HG03520 (cell line): ENCODE results near the gene LPP.

Source experiments
- ATAC-seq: cut with Tn5 transposase; IDR thresholded peaks from one replicate; pipeline ENCODE4 v1.9.1; 2021; ENCODE audit warnings: mild to moderate bottlenecking, moderate library complexity; ENCODE audit not compliant: unreplicated experiment

LPP gene

DNA sequence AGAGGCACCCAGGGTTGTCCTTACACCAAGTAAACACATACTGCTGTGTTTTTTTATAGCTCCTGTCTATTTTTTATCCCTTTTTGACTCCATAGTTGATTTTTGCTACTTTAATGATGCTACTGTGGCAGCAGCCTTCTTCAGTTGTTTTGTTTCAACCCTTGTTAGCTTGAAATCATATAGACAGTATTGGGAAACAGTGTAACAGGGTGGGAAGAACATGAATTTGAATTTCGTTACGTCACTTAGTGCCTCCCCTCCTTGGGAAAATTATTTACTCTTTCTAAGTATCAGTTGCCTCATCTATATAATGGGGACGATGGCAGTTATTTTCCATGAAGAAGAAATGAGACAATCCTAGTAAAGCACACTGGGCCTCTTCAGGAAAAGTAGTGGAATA lies 608.0 kb downstream of the LPP start:
- no peak for ATAC-seq

DNA sequence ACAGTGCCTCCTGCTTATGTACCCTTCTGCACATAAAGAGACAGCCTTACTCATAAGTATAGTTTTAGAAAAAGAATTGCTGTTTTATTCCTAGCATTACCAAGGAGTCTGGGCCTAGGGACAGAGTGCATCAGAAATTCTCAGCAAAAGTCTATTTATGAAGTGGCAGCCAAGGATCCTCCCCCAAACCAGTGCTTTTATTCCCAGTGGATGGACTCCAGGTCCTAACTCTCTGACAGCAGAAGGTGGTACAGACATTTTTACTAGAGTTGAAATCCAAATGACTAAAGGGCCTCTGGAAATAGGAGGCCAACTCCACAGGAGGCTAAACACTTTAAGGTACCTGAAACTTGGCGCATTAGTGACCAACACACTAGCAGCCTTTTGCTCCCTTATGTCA lies 610.7 kb downstream of the LPP start:
- no peak for ATAC-seq

DNA sequence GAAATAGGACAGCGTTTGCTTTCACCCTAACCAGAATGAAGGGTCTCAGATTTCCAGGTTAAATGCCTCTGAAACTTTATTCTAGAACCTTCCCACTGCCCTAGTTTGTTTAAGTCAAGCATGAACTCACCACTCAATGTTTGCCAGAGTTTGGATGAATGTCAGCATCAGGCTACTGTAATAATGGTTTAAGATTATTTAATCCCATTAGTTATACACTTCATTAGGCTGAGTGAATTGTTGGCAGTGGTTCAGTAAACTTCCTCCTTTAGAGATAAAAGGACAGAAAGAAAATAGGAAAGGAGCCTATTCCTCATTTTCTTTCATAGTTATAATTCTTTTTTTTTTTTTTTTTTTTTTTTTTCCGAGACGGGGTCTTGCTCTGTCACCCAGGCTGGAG lies 615.9 kb downstream of the LPP start:
- ATAC-seq, result no peak

DNA sequence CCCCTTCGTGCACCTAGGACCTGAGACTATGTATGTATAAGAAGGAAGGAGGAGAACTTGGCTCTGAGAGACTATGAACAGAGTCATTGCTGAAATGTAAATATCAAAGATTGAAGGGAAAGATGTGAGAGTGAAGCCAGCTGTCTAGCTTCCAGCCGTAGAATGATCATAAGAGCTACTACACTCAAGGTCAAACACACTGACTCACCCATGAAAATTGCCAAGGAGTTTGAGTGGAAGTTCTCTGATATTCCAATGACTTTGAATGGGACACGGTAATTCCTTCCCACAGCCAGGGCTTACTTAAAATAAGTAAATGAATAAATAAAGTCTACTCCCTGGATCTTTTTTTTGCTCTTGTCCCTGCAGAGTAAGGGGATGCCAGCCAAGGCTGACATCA lies 618.9 kb downstream of the LPP start:
- no peak for ATAC-seq

DNA sequence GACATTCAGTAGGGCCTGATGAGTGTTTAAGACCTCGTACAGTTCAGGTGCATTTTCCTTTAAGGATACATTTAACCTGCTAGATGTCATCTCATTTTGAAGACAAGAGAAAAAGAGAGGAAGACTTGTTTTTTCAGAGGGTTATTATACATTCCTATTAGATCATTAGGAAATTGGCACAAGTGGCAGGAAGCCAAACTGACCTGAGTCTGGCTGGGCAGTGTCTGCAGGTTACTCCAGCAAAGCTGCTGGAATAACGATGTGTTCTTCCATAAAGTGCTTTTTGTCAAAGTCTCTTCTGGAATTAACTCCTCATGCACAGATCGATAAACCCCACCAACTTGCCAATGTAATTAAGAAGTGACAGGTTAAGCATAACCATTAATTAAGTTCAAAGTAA lies 621.5 kb downstream of the LPP start:
- no peak for ATAC-seq

DNA sequence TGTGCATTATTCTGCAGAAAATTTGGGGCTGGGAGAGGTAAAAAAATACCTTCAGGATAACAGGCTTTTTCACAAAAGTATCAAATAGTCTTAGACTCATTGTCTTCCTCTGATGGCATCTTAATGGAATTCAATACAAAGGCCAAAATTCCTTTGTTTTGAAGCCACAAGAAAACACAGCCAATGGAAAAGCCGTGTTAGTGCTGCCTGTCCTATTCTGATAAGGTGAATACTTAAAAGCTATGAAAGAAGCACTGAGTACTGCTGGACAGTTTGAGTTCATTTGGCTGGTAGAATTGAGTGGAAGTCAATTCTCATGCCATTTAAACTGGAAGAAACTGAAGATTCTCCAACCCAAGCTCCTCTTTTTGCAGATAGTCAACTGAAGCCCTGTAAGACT lies 622.5 kb downstream of the LPP start:
- no peak for ATAC-seq

DNA sequence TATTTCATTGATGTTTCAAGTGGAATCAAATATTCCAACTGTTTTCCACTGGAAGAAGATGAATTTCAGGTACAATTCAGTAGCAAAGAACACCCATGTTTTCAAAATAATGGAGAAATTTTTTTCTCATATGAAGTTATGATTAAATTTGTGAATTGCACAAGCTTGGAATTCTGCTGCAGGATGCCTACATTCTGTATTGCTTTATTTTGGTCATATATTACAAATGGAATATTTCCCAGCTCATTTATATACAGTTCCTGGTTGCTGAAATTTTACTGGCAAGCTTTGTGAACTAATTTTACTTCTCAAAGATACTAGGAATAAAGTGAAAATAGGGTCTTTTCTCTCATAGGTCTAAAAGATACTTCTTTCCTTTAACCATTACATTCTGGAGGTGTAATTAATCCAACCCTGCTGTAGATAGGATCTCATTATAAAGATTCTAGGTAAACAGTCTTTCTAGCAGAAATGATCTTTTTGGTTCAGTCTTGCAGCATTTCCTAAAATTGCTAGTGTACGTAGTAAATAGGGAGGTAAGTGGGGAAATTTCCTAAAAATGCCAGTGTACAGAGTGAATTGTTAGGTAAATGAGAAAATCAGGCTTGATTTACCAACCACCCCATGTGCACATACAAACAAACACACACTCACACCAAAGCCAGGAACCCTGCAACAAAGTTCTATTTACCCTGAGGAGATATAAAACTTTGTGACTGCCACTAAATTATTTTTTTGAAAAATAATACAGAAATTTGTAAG lies 624.3 kb downstream of the LPP start:
- no peak for ATAC-seq

DNA sequence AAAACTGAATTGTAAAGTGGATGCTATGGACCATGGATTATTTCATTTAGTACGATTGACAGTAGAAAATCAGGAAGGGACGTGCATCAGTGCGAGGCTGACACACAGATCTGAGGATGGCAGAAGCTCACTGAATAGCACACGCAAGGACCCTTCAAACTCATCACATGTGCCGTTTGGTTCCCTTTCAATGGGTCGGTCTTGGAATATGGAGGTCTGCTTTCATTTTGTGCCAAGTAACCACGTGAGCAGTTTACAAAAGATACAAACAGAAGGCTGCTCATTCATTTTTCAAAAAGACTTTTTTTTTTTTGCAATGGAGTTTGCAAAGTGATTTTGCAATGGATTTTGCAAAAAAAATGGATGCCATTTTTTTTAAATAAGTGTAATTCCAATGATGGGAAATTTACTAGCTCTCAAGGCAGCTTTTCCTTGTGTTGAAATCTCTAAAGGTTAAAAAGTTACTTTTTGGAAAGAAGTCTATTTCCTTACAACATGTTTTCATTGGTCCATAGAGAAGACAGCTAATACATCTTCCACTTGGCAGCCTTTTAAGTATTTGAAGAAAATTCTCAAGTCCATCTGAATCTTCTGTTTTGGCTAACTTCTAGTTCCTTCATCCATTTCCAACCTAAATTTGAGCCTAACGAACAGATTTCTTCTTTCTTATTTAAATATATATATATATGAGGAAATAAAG lies 625.5 kb downstream of the LPP start:
- no peak for ATAC-seq

DNA sequence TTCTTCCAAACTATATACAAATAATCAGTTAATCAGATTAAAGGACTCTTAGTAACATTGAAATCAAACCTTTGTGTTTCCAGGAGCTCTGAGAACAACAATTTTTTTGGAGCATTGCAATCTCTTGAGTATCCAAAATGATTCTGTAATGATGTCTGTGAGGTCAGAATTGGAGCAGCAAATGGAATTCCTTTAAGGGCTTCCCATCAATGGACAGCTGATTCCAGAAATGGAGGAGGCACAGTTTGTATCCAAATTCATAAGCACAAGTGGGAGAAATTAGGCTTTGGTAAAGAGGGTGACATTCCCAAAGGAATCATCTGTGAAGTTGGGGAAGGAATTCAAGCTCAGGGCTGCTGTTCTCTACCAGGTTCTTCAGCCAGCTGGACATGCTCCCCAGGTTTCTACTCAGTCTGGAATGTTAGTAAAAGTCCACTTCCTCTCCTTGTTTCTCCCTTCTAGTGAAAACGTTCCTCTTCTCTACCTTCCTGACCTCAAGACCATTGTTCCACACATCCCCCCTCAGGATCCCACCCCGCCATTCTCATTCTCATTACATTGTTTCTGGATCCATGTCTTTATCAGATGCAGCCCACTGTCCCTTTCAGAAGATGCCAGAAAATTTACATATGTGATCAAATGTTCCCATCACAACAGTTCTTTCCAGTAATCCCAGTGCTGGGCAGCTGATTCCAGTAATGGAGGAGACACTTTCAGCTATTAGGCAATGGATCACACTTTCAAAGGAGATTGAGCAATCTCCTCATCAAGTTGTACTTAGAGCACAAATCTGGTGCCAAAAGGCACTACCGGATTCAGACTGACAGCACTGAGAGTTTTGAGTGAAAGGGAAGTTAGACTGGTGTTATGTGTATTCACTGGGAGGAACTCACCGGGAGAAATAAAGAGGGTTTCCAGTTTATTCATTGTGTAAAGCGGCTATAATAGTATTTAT lies 626.5 kb downstream of the LPP start:
- ATAC-seq, result no peak

DNA sequence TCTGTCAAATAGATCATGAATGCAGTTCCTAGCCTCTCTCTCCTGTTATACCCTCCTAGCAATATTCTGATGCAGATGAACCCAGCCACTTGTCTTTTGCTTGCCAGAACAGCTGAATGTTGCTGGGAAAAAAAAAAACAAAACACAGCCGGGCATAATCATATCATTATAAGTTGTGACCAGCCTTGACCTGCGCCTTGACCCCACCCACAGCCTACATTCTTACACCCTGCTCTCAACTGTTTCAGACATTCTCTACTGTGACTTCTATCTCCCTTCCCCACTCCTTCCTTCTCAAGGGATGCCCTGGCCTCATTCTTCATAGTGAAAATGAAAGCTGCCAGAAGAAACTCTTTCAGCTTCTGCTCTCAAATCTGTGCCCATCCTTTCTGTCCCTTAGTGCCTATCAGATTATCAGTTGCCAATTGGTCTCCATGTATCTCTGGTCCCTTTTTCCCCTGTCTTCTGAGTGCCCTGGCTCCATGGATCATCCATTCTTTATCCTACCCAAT lies 628.7 kb downstream of the LPP start:
- ATAC-seq, result no peak

DNA sequence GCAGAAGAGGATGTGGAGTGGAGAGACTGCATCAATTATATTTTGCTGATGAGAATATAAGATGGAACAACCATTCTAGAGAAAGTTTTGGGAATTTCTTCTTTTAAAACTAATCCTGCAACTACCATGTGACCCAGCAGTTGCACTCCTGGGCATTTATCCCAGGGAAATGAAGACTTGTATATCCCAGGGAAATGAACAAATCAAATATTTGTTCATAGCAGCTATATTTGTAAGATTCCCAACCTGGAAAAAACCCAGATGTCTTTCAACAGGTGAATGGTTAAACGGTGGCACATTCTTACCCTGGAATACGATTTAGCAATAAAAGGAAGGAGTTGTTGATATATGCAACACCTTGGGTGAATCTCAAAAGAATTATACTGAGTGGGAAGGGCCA lies 632.5 kb downstream of the LPP start:
- ATAC-seq, result no peak

DNA sequence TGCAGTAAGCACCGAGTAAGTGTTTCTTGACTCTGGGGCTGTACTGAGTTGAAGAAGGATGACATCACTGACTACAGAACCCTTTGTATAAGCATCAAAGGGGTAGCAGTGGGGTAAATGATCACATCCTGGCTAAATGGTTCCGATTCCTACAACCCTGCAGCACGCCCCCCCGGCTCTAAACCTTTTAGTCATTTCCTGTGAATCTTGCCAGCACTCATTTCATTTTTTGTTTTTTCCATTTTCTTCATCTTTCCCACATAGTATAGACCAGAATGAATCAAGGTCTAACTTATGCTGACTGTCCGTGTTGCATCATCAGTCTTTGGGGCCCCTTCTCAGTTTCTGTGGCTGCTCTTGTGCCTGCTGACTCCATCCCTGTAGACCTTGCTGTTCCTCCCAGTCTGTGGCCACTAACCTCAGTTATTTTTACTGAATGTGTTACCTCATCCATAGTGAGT lies 634.7 kb downstream of the LPP start:
- no peak for ATAC-seq

DNA sequence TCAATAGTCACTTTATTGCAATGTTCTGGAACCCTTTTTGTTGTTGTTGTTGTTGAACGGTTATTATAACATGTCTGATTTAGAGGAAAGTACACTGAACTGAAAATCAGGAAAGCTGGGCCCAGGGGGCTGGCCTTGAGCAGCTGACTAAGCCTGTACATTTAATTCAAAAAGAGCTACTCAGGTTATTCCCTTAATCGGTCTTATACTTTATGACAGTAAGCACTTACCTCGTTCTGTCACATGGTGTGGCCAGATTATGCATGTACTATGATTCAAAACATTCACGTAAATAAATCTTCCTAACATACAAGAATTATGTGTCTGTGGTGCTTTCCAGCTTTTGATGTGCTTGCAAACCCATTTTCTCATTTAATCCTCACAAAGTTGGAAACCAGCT lies 635.3 kb downstream of the LPP start:
- ATAC-seq, result no peak

DNA sequence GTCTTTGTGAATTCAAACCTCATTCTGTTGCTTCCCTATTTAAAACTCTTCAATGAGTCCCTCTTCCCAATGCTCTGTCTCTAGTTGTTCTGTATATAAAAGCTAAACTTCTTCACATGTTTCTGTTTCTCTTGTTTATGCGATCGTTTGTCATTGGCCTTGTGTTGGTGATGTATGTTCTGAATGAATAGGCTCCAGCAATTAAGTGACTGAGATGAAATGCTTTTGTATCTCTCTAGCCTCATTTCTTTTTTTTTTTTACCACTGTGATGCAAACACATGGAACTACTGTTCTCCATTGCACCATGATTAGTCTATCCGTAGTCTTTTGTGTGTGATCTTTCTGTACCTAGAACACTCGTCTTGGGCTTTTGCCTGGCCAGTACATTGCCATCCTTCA lies 637.4 kb downstream of the LPP start:
- no peak for ATAC-seq

DNA sequence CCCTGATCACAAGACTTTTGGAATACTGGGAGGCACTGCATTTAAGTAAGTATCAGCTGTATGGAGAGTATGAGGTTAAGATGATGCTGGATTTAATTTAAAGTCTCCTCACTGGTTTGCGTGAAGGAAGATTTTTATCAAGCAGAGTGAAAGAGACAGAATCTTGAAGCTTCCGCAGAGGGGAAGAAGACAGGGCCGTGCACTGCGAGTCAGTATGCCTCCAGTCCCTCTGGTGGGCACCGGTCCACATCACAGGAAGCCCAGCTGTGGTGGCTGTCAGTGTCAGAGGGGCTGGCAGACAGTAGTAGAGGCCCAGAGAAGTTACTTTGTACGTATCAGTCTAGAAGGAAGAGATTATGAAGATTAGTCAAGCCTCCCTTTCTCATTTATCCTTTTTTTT lies 638.8 kb downstream of the LPP start:
- ATAC-seq, result no peak

DNA sequence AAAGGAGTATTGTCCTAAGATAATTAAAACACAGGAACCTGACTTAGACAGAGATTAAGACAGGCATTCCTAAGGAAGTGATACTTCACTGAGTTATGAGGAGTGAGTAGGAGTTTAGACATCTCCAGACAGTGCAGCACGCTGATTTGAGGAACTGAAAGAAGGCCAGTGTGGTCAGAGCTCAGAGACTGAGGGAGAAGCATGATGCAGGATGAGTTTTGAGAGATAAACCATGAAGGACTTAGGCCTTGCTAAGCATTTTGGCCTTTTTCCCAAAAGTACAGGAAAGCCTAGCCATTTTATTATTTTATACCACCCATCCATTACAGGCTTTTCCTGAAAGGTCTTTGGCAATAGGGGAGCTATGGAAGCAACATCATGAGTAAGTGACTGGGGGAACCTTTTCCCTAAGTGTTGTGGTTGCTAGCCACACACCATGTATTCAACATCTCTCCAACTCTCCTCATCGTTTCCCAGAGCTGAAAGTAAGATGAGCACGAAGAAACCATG lies 642.2 kb downstream of the LPP start:
- ATAC-seq, result peak; percentile 77

DNA sequence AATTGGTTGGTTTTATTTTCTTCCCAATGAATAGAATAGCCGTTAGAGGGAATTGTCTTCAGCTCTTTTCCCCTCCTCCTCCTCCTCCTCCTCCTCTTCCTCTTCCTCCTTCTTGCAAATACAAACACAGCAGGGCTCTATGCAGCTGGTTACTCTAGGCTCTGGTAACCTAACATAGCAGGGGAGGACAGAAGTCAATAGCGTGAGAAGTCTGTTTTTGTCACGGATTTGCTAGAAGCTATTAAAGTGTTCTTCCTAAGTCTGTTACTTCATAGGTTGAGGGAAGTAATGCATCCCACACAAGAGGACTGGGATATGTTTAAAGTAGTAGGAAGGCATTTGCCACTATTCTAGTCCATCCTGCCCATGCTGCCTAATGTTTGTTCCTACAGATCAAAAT lies 643.1 kb downstream of the LPP start:
- ATAC-seq, result no peak

DNA sequence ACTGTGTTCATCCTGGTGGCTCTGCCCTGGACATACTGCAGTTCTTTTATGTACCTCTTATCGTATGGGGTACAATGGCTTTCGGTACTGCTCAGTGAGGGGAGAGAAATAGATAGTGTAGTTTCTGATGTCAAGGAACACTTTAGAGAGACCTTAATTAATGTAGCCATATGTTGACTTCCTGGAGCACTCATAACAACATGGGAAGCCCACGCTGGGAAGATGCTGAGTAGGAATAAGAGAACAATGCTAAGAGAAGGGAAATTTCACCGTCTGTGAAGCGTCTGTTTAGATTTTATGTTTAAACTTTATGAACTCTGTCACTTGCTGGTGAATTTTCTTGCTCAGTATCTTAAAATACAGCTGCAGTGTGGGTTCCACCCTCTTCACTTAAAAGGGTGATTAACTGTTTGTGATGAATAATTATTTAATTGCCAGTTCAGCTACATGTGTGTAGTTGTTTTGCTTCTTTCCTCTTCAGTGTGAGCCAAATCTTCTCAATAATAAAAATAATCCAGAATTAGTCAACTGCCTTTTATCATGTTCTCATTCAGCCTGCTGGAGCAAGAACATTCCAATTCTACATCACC lies 644.7 kb downstream of the LPP start:
- ATAC-seq, result no peak

DNA sequence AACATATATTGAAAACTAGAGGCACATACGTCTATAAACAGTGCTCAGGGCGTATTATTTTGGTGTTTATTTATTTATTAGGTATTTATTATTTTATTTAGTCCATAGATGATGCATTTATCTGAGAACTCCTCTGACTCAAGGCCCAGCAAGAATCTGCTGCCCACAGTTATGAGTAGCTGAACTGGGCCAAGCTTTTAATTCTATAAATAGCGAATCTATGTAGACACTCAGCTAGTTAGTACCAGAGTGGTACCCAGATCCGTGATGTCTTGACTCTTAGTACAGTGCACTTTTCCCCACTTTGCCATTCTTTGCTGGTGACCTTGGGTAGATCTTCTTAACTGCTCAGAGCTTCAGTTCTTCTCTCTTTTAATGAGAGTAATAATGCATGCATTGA lies 647.4 kb downstream of the LPP start:
- ATAC-seq, result no peak

DNA sequence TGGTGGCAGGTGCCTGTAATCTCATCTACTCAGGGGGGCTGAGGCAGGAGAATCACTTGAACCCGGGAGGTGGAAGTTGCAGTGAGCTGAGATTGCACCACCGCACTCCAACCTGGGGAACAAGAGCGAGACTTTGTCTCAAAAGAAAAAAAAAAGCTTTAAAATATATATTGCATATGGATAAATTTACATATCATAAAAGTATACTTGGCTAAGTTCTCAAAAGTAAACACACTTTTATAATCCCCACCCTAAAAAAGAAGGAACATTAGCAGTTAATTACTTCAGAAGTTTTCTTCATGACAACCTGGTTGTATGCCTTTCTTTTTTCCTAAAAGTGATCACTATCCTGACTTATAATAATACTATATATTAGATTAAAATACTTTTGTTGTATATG lies 648.7 kb downstream of the LPP start:
- no peak for ATAC-seq

DNA sequence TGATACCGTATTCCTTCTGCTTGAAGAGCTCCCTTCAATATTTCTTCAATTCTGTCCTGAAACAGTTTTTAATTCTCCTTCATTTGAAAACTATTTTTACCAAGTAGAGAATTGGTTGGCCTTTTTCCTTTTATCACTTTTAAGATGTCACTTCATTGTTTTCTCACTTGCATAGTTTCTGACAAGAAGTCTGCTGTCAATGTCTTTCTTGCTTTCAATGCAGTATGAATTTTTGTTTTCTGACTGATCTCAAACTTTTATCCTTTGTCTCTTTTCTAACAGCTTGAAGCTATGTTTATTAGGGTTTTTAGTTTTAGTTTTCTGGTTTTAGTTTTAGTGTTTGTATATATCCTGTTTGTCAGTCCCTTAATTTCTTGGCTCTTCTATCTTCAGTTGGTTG lies 653.0 kb downstream of the LPP start:
- ATAC-seq, result no peak
